HEK293 (cell line): Measurements from ENCODE around the gene POP7.
A peak's percentile ranks its signal among the peaks of the same experiment; 100 is the strongest.

Experiments used
- CTCF ChIA-PET: fragments of 350-600 bp; formaldehyde crosslinking; extraction: SDS; loops from one replicate; lab custom pipeline; 2021; ENCODE audit warnings: antibody characterized with exemption; lab: Yijun Ruan, JAX
- POLR2A ChIA-PET: fragments of 300-600 bp; formaldehyde crosslinking; extraction: SDS; loops from one replicate; lab custom pipeline; 2020; ENCODE audit warnings: antibody characterized with exemption, inconsistent platforms; lab: Yijun Ruan, JAX
- H3K27ac ChIP-seq: fragments of 200-500 bp; sonication (Bioruptor generic); 2 replicates; pipeline ENCODE4 v1.5.1; 2014; ENCODE audit warnings: low read depth, low read length, control low read depth, inconsistent platforms; ENCODE audit errors: extremely low read depth
- H3K36me3 ChIP-seq, 2 experiments: fragments of 200-500 bp in 1 of 2; sonication (Bioruptor generic) in 1 of 2; 1 replicate in 1 of 2; 2 replicates in 1 of 2; pipeline ENCODE4 v1.5.1; 2014 to 2017; ENCODE audit warnings: inconsistent platforms in 2 of 2, low read length in 2 of 2; ENCODE audit not compliant: control insufficient read depth in 2 of 2, insufficient read depth in 1 of 2
- H3K4me1 ChIP-seq: fragments of 200-500 bp; sonication (Bioruptor generic); 2 replicates; pipeline ENCODE4 v1.5.1; 2014; ENCODE audit warnings: mild to moderate bottlenecking, low read length, inconsistent platforms; ENCODE audit not compliant: control insufficient read depth, insufficient read depth
- H3K4me3 ChIP-seq: 2 replicates; pipeline ENCODE4 v1.5.1; 2011; ENCODE audit warnings: low read depth, mild to moderate bottlenecking, control low read depth, low read length, moderate library complexity
- H3K9me3 ChIP-seq: fragments of 200-500 bp; sonication (Bioruptor generic); 2 replicates; pipeline ENCODE4 v1.5.1; 2014; ENCODE audit warnings: low read depth, low read length, inconsistent platforms; ENCODE audit not compliant: control insufficient read depth, insufficient read depth
- EGR2 ChIP-seq: fragments of 450-650 bp; formaldehyde crosslinking; IDR thresholded peaks from 2 replicates; pipeline ENCODE4 v1.5.1; 2016; ENCODE audit warnings: low read depth, missing biosample characterization, missing genetic modification characterization
- GLIS1 ChIP-seq: fragments of 450-650 bp; formaldehyde crosslinking; IDR thresholded peaks from 2 replicates; pipeline ENCODE4 v1.5.1; 2016; ENCODE audit warnings: missing biosample characterization, missing genetic modification characterization
- GLIS2 ChIP-seq: fragments of 450-650 bp; formaldehyde crosslinking; IDR thresholded peaks from 2 replicates; pipeline ENCODE4 v1.5.1; 2016; ENCODE audit warnings: missing biosample characterization, missing genetic modification characterization
- HIC1 ChIP-seq: fragments of 450-650 bp; formaldehyde crosslinking; IDR thresholded peaks from 2 replicates; pipeline ENCODE4 v1.5.1; 2016; ENCODE audit warnings: missing biosample characterization, missing genetic modification characterization
- KLF1 ChIP-seq: fragments of 450-650 bp; formaldehyde crosslinking; IDR thresholded peaks from 2 replicates; pipeline ENCODE4 v1.5.1; 2016; ENCODE audit warnings: missing biosample characterization, missing genetic modification characterization
- KLF17 ChIP-seq: fragments of 450-650 bp; formaldehyde crosslinking; IDR thresholded peaks from 2 replicates; pipeline ENCODE4 v1.5.1; 2016; ENCODE audit warnings: missing biosample characterization, missing genetic modification characterization
- KLF8 ChIP-seq: fragments of 450-650 bp; formaldehyde crosslinking; IDR thresholded peaks from 2 replicates; pipeline ENCODE4 v1.5.1; 2016; ENCODE audit warnings: missing biosample characterization, missing genetic modification characterization
- OSR2 ChIP-seq: fragments of 450-650 bp; formaldehyde crosslinking; IDR thresholded peaks from 2 replicates; pipeline ENCODE4 v1.5.1; 2016; ENCODE audit warnings: missing biosample characterization, missing genetic modification characterization
- PRDM10 ChIP-seq: fragments of 450-650 bp; formaldehyde crosslinking; IDR thresholded peaks from 2 replicates; pipeline ENCODE4 v1.5.1; 2016; ENCODE audit warnings: missing biosample characterization, missing genetic modification characterization
- SCRT2 ChIP-seq: fragments of 450-650 bp; formaldehyde crosslinking; IDR thresholded peaks from 2 replicates; pipeline ENCODE4 v1.5.1; 2016; ENCODE audit warnings: missing biosample characterization, missing genetic modification characterization
- WT1 ChIP-seq: fragments of 450-650 bp; formaldehyde crosslinking; IDR thresholded peaks from 2 replicates; pipeline ENCODE4 v1.5.1; 2016; ENCODE audit warnings: missing biosample characterization, missing genetic modification characterization
- ZBTB17 ChIP-seq: fragments of 450-650 bp; formaldehyde crosslinking; IDR thresholded peaks from 2 replicates; pipeline ENCODE4 v1.5.1; 2016; ENCODE audit warnings: missing biosample characterization, missing genetic modification characterization
- ZFHX2 ChIP-seq: fragments of 450-650 bp; formaldehyde crosslinking; conservative IDR thresholded peaks from 2 replicates; pipeline ENCODE4 v1.5.1; 2016; ENCODE audit warnings: missing biosample characterization, missing genetic modification characterization
- ZNF133 ChIP-seq: fragments of 450-650 bp; formaldehyde crosslinking; IDR thresholded peaks from 2 replicates; pipeline ENCODE4 v1.5.1; 2016; ENCODE audit warnings: missing biosample characterization, missing genetic modification characterization
- ZNF174 ChIP-seq: fragments of 450-650 bp; formaldehyde crosslinking; IDR thresholded peaks from 2 replicates; pipeline ENCODE4 v1.5.0; 2017; ENCODE audit warnings: missing biosample characterization, mild to moderate bottlenecking, missing genetic modification characterization
- ZNF202 ChIP-seq: fragments of 450-650 bp; formaldehyde crosslinking; IDR thresholded peaks from 2 replicates; pipeline ENCODE4 v1.5.1; 2016; ENCODE audit warnings: missing biosample characterization, missing genetic modification characterization, borderline replicate concordance
- ZNF621 ChIP-seq: fragments of 450-650 bp; formaldehyde crosslinking; IDR thresholded peaks from 2 replicates; pipeline ENCODE4 v1.5.1; 2017; ENCODE audit warnings: missing biosample characterization, missing genetic modification characterization
- ZNF677 ChIP-seq: fragments of 450-650 bp; IDR thresholded peaks from 2 replicates; pipeline ENCODE4 v1.5.0; 2018; ENCODE audit warnings: missing biosample characterization, mild to moderate bottlenecking, missing genetic modification characterization, moderate library complexity
- TF ChIP-seq, protein P1 (sequence below): fragments of 450-650 bp; IDR thresholded peaks from 2 replicates; pipeline ENCODE4 v1.5.1; 2018; ENCODE audit warnings: missing biosample characterization, missing genetic modification characterization
- TF ChIP-seq, protein P2 (sequence below): fragments of 450-650 bp; formaldehyde crosslinking; IDR thresholded peaks from 2 replicates; pipeline ENCODE4 v1.5.1; 2016; ENCODE audit warnings: missing biosample characterization, missing genetic modification characterization

POP7 gene

GRCh38 chr7:100679927-100680575 lies 25.9 kb upstream of the POP7 start (continued):
- TF ChIP-seq, protein P1, sequence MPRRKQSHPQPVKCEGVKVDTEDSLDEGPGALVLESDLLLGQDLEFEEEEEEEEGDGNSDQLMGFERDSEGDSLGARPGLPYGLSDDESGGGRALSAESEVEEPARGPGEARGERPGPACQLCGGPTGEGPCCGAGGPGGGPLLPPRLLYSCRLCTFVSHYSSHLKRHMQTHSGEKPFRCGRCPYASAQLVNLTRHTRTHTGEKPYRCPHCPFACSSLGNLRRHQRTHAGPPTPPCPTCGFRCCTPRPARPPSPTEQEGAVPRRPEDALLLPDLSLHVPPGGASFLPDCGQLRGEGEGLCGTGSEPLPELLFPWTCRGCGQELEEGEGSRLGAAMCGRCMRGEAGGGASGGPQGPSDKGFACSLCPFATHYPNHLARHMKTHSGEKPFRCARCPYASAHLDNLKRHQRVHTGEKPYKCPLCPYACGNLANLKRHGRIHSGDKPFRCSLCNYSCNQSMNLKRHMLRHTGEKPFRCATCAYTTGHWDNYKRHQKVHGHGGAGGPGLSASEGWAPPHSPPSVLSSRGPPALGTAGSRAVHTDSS (tag by site-specific recombination), result no peak
- TF ChIP-seq WT1 (peak; percentile 39), ZNF621 (tag by site-specific recombination) (no peak)

DNA sequence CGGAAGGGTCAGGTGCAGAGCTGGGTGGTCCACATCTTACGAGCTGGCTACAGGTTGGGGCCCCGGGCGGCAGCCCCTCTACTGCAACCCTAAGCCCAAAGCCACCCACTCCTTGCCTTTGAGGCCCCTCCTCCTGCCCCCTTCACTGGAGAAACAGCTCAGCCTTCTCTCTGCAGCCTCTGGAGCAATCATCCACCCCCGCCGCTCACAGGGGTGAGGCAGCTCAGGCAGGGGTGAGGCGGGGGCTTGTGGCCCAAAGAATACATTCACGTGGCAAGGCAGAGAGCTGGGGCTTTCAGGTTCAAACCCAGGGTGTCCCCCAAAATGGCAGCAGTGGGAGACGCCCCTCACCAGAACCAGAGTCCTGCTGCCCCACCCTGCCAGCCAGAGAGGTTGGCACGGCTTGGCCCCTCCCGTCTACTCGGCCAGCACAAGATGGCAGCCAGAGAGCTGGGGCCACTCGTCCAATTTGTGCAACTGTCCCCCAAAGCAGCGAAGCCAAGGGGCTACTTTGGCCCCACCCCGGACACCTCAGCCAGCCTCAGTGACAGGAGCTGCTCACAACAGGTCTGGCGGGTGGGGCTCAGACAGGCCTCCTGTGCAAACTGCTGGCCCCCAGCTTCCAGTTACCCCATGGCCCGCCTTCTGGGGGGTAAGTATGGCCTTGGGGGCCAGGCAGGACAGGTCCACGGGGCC lies 25.2 kb upstream of the POP7 start:
- ChIA-PET CTCF (interaction anchor here (0.6 to 8.4 kb wide), 3 partner anchors 11 to 116 kb away, joined by 3 to 77 read pairs (median 4); no protein-coding TSS in a partner anchor), POLR2A (interaction anchor here (0.6 to 1.7 kb wide), 6 partner anchors 25 to 172 kb away, joined by 3 to 8 read pairs (median 4); partner anchors contain the start of genes FBXO24, LRCH4, POP7 and SLC12A9)
- TF ChIP-seq KLF8 (tag by site-specific recombination) (peak; percentile 41; the same call in 1 of the 2 replicates), ZNF202 (tag by site-specific recombination) (no peak), EGR2 (tag by site-specific recombination) (peak; percentile 51; the same call in 1 of the 2 replicates), ZNF133 (tag by site-specific recombination) (no peak), ZFHX2 (tag by site-specific recombination) (peak; percentile 74), GLIS1 (tag by site-specific recombination) (peak; percentile 45; the same call in 1 of the 2 replicates), OSR2 (no peak), KLF17 (tag by site-specific recombination) (peak; percentile 18; the same call in 1 of the 2 replicates), HIC1 (tag by site-specific recombination) (peak; percentile 92), PRDM10 (tag by site-specific recombination) (peak; percentile 96), SCRT2 (peak; percentile 30; the same call in 1 of the 2 replicates), ZBTB17 (tag by site-specific recombination) (0 out of 2 replicates have a peak, but pooled peaks have one; percentile 30), KLF1 (peak; percentile 28; the same call in 1 of the 2 replicates), GLIS2 (tag by site-specific recombination) (peak; percentile 73), ZNF677 (tag by site-specific recombination) (0 out of 2 replicates have a peak, but pooled peaks have one; percentile 5), ZNF174 (tag by site-specific recombination) (no peak)
- TF ChIP-seq, protein P2, sequence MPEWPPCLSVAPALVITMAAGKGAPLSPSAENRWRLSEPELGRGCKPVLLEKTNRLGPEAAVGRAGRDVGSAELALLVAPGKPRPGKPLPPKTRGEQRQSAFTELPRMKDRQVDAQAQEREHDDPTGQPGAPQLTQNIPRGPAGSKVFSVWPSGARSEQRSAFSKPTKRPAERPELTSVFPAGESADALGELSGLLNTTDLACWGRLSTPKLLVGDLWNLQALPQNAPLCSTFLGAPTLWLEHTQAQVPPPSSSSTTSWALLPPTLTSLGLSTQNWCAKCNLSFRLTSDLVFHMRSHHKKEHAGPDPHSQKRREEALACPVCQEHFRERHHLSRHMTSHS, result no peak
- Histone ChIP-seq H3K9me3 (no peaks in the 10 kb centered on the region), H3K36me3 (peaks cover 0 to 86% of the 10 kb centered on the region in 2 experiments; a peak in 2 of 3 replicates), H3K27ac (no peak overlapping the region), H3K4me1 (peaks cover 6% of the 10 kb centered on the region; the same call in 1 of the 2 replicates), H3K4me3 (no peak overlapping the region)
